K562 treated with DMSO at 1 percent for 24 hours (cell line): ENCODE results near the gene HTR3D. TPM values are rescaled to one million over a fixed set of nuclear protein-coding genes. Genes with fewer than 3 reads are reported as not detected.

Experiments
- total RNA-seq: library from RNA; unstranded; fragments of 300-600 nt; gene quantifications from 2 replicates; pipeline ENCODE4 v1.2.3, GENCODE V29; 2022; ENCODE audit warnings: low read depth; ENCODE audit not compliant: insufficient read depth

HTR3D gene, protein sequence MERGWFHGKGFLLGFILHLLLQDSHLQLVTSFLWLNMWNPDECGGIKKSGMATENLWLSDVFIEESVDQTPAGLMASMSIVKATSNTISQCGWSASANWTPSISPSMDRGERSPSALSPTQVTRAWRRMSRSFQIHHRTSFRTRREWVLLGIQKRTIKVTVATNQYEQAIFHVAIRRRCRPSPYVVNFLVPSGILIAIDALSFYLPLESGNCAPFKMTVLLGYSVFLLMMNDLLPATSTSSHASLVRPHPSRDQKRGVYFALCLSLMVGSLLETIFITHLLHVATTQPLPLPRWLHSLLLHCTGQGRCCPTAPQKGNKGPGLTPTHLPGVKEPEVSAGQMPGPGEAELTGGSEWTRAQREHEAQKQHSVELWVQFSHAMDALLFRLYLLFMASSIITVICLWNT
- total RNA-seq = not detected in 2 replicates

GRCh38 chr3:184031187-184031792 lies at the start of gene HTR3D:
Gene HTR3D (plus strand): TSS chr3:184031742. CDS start chr3:184031742, 0 bp downstream.

DNA sequence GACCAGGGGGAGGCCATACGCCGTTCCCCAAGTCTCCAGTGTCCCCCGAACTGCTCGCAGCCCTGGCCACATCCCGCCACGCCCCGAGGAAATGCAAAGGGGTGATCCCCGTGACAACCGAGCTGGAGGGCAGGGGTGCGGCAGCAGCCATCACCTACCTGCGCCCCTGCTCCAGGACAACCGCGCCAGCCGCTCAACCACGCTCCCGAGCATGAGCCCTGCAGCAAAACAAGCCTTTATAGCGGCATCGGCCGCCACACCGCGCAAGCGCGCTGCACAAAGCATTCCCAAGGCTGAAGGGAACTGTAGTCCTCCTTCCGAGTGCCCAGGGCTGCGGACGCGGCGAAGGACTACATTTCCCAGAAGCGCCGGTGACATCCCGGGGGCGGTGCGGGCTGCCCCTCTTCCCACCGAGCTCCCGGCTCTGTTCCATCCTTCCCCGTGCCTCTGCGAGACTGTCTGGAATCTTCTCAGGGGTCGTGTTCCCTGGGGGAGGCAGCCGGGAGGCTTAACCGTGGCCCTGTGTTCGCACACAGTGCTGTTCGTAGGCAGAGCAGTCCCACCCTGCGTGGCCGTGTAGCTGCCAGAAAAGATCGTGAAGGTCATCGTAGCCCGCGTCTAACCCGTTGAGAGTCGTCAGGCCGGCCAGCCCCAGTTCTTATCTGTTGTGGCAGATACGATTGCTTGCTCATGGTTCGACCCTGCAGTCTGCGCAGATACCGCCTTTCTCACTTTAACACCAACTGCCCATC lies 13.7 kb upstream of the HTR3D start, which contains the start of gene ABCC5:
Gene ABCC5 (minus strand): TSS at position 213 of the 752 bp plus-strand sequence. CDS start 3,492 bp downstream, outside the sequence.

DNA sequence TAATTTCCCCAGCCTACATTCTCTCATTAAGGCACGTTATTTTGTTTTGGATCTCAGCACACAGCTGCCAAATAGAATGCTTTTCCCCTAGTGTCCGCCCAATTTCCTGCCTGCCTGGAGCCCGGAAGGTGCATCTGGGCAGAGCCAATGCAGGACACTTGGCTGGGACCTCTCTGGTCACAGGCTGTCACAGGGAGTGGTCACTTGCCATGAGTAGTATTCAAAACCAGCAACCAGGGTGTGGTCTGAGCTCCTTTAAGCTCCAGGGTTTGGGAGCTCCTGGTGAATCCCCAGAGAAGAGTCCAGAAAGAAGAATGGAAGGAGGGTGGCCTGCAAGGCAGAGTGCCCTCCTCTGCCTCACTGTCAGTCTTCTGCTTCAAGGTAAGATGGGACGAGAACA lies 21.2 kb downstream of the HTR3D start, which contains the start of gene HTR3C:
Gene HTR3C (plus strand): TSS at position 281 of the 400 bp plus-strand sequence. CDS start 34 bp downstream, at position 315.

Other genes starting within 250 kb of the HTR3D start
- gene MAP6D1, start 206.2 kb upstream of the HTR3D start, total RNA-seq = 1.1 and 1.6 TPM in 2 replicates
- gene PARL, start 146.9 kb upstream of the HTR3D start, total RNA-seq = 31.9 and 38.2 TPM in 2 replicates
- gene ABCC5, start 13.9 kb upstream of the HTR3D start, total RNA-seq = 23.2 and 24.0 TPM in 2 replicates
- not detected in 2 replicates for gene HTR3C, start 21.3 kb downstream of the HTR3D start, total RNA-seq
- not detected in 2 replicates for gene HTR3E, start 65.3 kb downstream of the HTR3D start, total RNA-seq
- gene EIF2B5, start 103.6 kb downstream of the HTR3D start, total RNA-seq = 54.7 and 56.3 TPM in 2 replicates
- gene DVL3, start 123.6 kb downstream of the HTR3D start, total RNA-seq = 60.4 and 65.5 TPM in 2 replicates
- 632 and 681 TPM in 2 replicates for gene AP2M1, start 143.1 kb downstream of the HTR3D start, total RNA-seq
- gene ABCF3, start 154.5 kb downstream of the HTR3D start, total RNA-seq = 47.8 and 56.9 TPM in 2 replicates
- gene VWA5B2, start 197.8 kb downstream of the HTR3D start, total RNA-seq = not detected in 2 replicates
- gene ALG3, start 217.2 kb downstream of the HTR3D start, total RNA-seq = 77.9 and 79.5 TPM in 2 replicates
- 10.4 and 14.7 TPM in 2 replicates for gene EEF1AKMT4, start 217.9 kb downstream of the HTR3D start, total RNA-seq
- 0.43 TPM in 1 of 2 replicates, not detected in the other for gene CAMK2N2, start 229.8 kb downstream of the HTR3D start, total RNA-seq
- not detected in 2 replicates for gene ECE2, start 244.3 kb downstream of the HTR3D start, total RNA-seq